GM12891 (cell line): Measurements from ENCODE around the gene ZER1.

Experiments
- PAX5 ChIP-seq: IDR thresholded peaks from 2 replicates; pipeline ENCODE4 v1.6.1; 2011; ENCODE audit warnings: low read length, moderate library complexity, mild to moderate bottlenecking; ENCODE audit not compliant: insufficient read depth, severe bottlenecking
- POLR2A ChIP-seq: IDR thresholded peaks from 2 replicates; pipeline ENCODE4 v1.6.1; 2011; ENCODE audit warnings: low read depth, low read length, control low read depth
- POLR2AphosphoS5 ChIP-seq: IDR thresholded peaks from 2 replicates; pipeline ENCODE4 v1.6.1; 2011; ENCODE audit warnings: low read depth, low read length, control low read depth
- TAF1 ChIP-seq: IDR thresholded peaks from 2 replicates; pipeline ENCODE4 v1.6.1; 2011; ENCODE audit warnings: low read depth, low read length, control low read depth

GRCh38 chr9:128727640-128728248 lies 44.0 kb downstream of the ZER1 start:
- TF ChIP-seq POLR2A = no peak
- no peak for TF ChIP-seq PAX5
- TF ChIP-seq POLR2AphosphoS5 = no peak
- no peak for TF ChIP-seq TAF1
